Epithelial cell of proximal tubule (primary cell): ENCODE results near the gene SPPL3. TPM values are rescaled to one million over a fixed set of nuclear protein-coding genes. Genes with fewer than 3 reads are reported as not detected.

ENCODE experiments used
- DNase-seq: peaks from one replicate; pipeline ENCODE4 v3.0.0-alpha.2; 2011; ENCODE audit warnings: low read depth
- H3K4me3 ChIP-seq: 2 replicates; pipeline ENCODE4 v1.5.1; 2011; ENCODE audit warnings: low read depth, mild to moderate bottlenecking, low read length
- total RNA-seq: library from RNA; depleted of rRNA; stranded (reverse); fragments of >200 nt; gene quantifications from 2 replicates; pipeline ENCODE4 v1.2.3, GENCODE V29; 2015
- TF ChIP-seq, protein P1 (sequence below): conservative IDR thresholded peaks from 2 replicates; pipeline ENCODE4 v1.5.1; 2012; ENCODE audit warnings: low read depth, mild to moderate bottlenecking, low read length

Gene SPPL3
- total RNA-seq, 1 donor from 2014 or later: 8.6 TPM

DNA sequence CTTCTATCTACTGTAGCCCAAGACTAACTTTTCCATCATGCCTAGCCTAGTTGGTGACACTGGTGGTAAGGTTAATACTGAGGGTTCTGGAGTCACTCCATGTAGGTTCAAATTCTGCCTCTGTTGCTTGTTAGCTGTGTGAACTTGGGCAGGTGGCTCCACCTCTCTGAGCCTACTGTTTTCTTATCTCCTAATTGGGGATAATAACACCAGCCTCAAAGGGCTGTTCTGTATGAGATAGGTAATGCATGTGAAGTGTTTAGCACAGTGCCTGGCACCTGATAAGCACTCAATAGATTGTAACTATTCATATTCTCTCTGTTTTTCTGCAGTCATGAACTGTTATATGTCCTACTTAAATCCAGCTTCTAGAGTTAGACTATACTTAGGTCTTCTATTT is 17.5 kb upstream of the SPPL3 start:
- TF ChIP-seq, protein P1, sequence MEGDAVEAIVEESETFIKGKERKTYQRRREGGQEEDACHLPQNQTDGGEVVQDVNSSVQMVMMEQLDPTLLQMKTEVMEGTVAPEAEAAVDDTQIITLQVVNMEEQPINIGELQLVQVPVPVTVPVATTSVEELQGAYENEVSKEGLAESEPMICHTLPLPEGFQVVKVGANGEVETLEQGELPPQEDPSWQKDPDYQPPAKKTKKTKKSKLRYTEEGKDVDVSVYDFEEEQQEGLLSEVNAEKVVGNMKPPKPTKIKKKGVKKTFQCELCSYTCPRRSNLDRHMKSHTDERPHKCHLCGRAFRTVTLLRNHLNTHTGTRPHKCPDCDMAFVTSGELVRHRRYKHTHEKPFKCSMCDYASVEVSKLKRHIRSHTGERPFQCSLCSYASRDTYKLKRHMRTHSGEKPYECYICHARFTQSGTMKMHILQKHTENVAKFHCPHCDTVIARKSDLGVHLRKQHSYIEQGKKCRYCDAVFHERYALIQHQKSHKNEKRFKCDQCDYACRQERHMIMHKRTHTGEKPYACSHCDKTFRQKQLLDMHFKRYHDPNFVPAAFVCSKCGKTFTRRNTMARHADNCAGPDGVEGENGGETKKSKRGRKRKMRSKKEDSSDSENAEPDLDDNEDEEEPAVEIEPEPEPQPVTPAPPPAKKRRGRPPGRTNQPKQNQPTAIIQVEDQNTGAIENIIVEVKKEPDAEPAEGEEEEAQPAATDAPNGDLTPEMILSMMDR: no peak
- no peak for DNase-seq
- H3K4me3 ChIP-seq: no peak overlapping the region

DNA sequence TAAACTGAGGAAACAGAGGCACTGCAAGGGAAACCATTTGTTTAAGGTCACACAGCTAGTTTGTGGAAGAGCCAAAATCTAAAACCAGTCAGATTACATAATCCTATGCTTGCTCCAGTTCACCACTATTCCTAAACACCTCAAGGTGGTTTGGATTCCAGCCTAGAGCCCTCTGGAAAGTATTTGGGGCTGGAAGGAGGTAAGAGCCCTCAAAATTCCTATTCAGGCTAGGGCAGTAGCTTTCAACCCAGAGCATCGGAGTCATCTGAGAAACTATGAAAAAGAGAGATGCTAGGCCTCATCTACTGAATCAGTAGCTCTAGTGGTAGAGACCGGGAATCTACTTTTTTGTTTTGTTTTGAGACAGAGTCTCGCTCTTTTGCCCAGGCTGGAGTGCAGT is 16.0 kb upstream of the SPPL3 start:
- TF ChIP-seq, protein P1: no peak
- DNase-seq: no peak
- no peak overlapping the region for H3K4me3 ChIP-seq

DNA sequence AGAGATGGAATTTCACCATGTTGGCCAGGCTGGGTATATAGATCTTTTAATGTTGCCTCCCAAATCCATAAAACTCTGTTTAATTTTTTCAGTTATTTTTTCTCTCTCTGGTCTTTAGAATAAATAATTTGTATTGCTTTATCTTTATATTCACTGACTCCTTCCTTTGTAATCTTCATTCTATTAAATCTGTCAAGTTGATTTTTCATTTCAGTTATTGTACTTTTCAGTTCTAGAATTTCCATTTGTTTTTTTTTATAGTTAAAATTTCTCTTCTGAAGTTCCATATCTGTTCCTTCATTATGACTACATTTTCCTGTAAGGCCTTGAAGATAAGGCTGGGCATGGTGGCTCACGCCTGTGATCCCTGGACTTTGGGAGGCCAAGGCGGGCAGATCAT is 13.6 kb upstream of the SPPL3 start:
- TF ChIP-seq, protein P1: no peak
- H3K4me3 ChIP-seq: no peak overlapping the region
- no peak for DNase-seq

DNA sequence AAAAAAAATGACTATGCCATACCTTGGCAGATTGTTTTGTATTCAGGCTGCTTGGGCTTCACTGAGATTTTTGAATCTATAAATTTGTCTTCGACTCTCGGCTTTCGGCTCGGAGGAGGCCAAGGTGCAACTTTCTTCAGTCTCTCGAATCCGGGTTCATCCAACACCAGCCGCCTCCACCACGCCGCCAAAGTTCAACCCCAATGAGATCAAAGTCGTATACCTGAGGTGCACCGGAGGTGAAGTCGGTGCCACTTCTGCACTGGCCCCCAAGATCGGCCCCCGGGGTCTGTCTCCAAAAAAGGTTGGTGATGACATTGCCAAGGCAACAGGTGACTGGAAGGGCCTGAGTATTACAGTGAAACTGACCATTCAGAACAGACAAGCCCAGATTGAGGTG is 12.4 kb upstream of the SPPL3 start:
- TF ChIP-seq, protein P1: no peak
- H3K4me3 ChIP-seq: no peak overlapping the region
- DNase-seq: no peak

DNA sequence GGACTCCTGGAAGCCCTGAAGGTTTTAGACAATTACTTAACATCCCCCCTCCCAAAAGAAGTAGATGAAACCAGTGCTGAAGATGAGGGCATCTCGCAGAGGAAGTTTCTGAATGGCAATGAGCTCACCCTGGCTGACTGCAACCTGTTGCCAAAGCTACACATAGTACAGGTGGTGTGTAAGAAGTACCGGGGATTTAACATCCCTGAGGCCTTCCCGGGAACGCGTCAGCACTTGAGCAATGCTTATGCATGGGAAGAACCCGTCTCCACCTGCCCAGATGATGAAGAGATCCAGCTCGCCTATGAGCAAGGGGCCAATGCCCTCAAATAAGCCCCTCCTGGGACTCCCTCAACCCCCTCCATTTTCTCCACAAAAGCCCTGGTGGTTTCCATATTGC is 10.6 kb upstream of the SPPL3 start:
- TF ChIP-seq, protein P1: no peak
- H3K4me3 ChIP-seq: no peak overlapping the region

DNA sequence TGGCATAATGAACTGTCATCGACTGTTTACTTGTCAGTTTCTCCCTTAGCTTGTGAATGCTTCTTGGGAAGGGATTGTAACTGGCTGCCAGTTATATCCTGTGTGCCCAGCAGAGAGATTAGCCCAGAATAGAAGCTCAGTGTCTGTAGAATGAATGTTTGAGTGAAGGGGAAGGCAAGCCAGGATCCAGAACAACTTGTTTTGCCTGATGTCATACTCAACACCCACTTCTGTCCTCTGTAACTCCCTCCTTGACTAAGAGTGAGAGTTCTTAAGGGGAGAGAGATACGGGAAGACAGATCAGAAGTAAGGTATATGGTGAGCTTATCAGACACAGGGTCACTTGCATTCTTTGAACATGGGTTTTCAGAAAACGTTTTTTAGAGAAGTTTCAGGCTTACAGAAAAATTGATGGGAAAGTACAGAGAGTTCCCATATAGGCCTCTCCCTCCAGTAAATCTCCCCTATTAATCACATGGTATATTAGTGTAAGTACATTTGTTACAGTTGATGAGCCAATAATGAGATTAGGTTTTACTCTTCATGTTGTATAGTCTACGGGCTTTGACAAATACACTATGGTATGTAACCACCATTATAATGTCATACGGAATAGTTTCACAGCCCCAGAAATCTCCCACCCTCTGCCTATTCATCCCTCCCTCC is 5.6 kb upstream of the SPPL3 start:
- TF ChIP-seq, protein P1: no peak
- no peak for DNase-seq
- no peak overlapping the region for H3K4me3 ChIP-seq

More for the DNA sequence above, 10.6 kb upstream of the SPPL3 start:
- DNase-seq: no peak

DNA sequence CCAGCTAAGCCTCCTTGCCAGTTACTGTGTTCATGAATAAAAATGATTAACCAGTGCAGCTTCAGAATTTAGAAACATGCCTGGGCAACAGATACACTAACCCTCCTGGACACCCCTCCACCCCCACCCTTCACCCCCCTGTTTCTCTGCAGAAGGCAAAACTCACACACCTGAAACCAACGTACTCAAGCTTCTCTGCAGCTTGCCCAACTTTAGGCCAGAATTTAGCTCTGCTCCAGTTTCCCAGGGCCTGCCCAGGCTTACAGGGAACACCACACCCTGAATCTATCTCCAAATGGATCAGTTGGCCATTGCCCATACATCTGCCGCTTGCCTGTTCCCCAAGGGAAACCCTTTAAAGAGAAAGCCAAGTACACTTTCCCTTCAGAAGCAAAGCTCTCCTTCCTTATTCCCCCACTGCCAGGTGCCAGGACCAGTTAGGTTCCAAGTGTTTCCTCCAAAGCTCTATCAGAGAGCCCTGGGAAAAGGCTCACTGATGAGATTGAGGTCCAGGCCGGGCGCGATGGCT is 1.8 kb upstream of the SPPL3 start:
- TF ChIP-seq, protein P1: no peak
- no peak overlapping the region for H3K4me3 ChIP-seq
- DNase-seq: no peak
